ENCODE results near the gene ZSCAN25.
"Not testable (repeated sequence)": the region's sequence is repeated elsewhere in the genome, so short reads cannot be mapped to it uniquely, and the experiment has no call there.

Gene ZSCAN25

DNA sequence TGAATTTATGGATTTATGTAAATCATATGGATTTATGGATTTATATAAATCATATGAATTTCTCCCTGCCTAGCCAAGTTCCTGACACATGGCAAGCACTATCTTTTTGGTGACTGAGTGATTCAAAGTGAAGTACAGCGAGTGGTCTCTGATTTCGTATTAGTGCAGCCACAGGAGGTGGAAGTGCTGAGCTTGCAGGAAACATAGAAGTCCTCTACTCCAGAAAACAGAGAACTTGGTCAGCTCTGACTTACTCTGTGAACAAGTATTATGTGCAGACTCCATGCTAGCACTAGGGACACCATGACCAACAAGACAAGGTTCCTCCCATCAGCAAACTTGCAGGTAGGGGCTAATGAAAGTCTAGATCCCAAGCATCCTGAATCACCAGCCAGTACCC is 34.5 kb downstream of the ZSCAN25 start:
- DNase-seq, result no peak

DNA sequence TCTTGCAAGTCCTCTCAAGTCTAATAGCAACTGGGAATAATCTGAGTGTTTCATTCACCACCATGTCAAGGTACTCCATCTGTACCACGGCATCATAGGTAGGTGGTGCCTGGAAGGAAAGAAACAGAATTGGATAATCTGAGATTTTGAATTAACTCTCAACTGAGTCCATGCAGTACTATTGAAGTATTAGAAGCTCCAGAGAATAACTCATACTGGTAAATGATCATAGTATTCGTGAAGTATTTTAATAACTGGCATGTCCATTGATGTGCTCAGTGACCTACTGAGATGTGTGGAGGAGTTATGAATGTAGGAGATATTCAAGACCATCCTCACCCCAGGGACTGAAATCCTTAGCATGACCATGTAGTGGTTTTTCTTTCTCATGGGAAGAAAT is 35.9 kb downstream of the ZSCAN25 start:
- no peak for DNase-seq

DNA sequence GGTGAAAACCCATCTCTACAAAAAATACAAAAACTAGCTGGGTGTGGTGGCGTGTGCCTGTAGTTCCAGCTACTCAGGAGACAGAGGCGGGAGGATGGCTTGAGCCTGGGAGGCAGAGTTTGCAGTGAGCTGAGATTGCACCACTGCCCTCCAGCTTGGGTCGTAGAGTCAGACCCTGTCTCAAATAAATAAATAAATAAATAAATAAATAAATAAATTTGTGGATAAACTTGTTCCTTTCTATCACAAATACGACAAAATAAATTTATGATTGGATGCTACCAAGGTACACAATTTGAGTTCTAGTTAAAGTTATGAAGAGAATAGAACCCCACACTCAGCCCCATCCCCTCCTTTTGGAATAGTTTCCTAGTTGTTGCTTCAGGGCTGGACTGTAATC is 36.5 kb downstream of the ZSCAN25 start:
- not testable (repeated sequence) for DNase-seq

DNA sequence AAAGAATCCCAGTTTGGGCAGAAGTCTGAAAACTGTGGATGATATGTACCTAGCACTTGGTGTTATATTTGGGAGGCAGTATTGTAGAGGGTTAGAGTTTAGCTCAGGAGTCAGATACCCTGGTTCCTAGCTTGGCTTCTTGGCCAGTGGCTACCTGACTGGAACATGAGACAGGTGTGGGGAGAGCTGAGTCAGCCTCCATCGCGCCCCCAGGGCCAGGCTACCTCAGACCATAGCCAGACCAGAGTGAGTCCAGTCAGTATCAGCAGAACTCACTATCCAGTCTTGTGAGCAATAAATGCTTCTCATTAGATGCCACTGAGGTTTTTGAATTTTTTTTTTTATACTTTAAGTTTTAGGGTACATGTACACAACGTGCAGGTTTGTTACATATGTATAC is 37.0 kb downstream of the ZSCAN25 start:
- no peak for DNase-seq

DNA sequence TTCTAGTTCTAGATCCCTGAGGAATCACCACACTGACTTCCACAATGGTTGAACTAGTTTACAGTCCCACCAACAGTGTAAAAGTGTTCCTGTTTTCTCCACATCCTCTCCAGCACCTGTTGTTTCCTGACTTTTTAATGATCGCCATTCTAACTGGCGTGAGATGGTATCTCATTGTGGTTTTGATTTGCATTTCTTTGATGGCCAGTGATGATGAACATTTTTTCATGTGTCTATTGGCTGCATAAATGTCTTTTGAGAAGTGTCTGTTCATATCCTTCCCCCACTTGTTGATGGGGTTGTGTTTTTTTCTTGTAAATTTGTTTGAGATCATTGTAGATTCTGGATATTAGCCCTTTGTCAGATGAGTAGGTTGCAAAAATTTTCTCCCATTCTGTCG is 37.9 kb downstream of the ZSCAN25 start:
- DNase-seq, result not testable (repeated sequence)

DNA sequence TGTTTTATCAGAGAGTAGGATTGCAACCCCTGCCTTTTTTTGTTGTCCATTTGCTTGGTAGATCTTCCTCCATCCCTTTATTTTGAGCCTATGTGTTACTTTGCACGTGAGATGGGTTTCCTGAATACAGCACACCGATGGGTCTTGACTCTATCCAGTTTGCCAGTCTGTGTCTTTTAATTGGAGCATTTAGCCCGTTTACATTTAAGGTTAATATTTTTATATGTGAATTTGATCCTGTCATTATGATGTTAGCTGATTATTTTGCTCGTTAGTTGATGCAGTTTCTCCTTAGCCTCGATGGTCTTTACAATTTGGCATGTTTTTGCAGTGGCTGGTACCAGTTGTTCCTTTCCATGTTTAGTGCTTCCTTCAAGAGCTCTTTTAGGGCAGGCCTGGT is 41.1 kb downstream of the ZSCAN25 start:
- not testable (repeated sequence) for DNase-seq

DNA sequence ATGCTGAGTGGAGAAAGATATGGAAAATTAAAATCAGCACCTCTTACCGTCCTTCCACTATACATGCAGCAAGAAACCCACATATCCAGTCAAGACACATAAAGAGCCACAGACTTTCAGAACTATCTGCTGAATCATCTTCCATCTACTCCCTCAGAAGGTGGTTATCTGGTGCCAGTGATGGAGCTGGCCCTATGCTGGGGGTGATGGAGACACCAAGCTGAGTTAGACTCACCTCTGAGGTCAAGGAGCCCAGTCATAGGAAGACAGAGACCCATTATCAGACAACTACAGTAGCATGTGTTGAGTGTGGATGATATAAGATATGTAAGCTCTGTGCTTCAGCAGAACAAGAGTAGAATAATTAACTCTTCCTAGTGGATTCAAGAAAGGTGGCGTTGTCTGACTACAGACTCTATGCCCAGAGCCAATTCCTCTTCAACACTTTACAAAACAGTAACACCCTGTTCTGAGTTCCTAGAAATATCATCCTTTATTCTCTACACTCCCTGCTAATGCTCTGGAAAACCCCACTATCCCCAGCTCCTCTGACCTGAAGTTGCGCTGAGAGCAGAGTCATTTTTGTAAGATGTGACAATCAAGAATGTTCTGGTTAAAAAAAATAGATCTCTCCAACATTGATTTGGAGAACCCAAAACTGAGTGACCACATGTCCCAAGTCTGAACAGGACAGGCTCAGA is 48.7 kb downstream of the ZSCAN25 start:
- DNase-seq, result no peak

DNA sequence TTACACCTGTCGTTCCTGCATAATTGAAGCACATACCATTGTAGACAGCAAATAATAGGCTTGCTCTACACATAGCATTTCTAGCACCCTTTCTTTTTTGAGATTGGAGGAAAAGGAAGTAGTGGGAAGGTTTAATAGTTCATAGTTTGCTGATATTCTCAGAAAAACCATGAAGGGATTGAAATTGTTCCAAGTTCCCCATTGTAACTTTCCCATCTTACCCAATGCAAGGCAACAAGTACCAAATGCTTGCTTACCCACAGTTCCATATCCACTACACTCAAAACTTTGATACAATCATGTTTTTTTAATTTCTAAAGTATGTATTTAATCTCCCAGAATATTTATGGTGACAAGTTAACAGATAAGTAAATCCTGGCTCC is 49.3 kb downstream of the ZSCAN25 start:
- no peak for DNase-seq

DNA sequence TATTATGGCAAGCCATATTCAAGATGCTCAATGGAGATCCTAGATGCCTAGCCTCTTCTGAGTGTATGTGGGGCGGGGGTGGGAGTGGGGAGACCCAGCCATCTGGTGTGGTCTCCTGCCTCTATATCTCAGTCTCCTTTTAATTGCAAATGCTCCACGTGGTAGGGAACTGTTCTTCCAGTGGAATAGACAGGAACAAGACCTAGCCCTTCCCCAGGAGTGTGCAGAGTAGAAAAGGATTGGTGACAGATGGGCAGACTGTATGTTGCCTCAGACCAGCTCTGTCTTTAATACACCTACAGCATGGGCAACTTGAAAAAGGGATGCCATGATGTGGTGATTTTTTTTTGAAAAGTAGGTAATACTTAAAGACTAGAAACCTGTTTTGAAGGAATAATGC is 50.4 kb downstream of the ZSCAN25 start:
- DNase-seq, result no peak

DNA sequence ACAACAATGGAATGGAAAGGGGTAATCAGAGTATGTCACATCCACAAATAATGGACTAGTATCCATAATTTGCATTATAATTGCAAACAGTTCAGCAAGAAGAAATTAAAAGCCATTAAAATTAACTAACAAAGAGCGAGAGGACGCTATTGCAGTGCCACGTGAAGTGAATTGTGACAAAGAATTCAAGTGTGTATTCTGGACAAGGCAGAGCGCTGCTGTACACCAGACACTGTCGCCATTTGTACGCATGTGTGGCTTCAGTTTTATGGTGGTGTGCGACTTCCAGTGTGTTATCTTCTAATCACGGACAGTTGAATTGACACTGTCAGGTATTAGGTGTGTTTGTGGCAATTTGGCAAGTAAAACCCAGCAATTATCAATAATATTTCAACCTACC is 51.8 kb downstream of the ZSCAN25 start:
- DNase-seq, result no peak

DNA sequence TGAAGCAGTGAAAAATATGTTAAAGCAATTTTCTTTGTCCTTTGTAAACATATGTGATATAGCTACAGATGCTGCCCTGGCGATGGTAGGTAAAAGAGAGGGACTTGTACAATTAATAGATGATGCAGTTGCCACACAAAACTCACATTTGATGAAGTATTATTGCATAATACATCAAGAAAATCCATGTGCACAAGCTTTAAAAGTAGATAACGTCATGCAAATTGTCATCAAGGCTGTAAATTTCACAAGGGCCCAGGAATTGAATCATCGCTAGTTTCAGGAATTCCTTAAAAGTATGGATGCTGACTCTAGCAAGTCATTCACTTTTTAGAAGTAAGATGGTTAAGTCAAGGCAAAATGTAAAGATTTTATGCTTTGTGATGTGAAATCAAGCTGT is 53.0 kb downstream of the ZSCAN25 start:
- DNase-seq, result no peak

DNA sequence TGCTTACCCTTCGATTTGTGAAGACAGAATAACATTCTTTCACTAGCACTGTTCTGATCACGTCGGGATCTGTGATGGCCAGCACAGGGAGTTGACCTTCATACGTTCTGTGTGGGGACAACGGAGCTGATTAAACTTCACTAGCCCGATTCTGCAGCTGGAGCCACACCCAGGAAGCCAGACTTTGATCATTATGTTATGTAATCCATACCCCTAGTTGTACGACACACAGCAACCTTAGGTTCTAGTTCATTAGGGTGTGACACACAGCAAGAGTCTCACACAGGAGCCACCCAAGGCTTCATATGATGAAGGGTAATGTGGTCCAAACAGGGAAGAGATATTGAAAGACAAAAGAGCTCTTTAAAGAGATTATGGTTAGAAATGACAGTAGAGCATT is 55.8 kb downstream of the ZSCAN25 start:
- DNase-seq, result no peak

DNA sequence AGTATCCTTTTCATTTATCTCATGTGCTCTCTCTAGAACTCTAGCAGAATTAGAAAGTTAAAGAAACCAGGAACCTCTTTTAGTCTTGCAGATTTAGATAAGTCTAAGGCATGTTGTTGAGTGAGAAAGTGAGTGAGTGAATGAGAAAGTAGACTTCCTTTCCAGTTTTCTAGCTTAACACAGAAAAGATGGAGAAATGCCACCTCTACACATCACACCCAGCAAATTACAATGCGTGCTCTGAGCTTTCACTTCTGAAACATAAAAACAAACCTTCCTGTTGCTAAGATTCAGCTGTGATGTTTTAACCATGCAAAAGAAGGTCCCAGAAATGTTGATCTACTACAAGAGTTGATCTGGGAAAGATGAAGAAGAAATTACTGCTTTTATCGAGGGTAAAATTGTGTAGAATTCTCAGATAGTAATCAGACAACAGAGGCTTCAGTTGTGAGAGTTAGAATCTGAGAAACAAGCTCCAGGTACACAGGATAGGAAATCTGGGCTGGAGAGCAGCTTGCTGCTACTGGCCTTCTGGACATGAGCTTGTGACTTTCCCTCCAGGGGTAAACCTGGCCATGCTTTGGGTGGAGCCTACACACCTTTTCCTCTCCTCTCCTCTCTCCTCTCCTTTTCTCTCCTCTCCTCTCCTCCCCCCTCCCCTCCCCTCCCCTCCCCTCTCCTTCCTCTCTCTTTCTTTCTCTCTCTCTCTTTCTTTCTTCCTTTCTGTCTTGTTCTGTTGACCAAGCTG is 58.4 kb downstream of the ZSCAN25 start:
- no peak for DNase-seq

DNA sequence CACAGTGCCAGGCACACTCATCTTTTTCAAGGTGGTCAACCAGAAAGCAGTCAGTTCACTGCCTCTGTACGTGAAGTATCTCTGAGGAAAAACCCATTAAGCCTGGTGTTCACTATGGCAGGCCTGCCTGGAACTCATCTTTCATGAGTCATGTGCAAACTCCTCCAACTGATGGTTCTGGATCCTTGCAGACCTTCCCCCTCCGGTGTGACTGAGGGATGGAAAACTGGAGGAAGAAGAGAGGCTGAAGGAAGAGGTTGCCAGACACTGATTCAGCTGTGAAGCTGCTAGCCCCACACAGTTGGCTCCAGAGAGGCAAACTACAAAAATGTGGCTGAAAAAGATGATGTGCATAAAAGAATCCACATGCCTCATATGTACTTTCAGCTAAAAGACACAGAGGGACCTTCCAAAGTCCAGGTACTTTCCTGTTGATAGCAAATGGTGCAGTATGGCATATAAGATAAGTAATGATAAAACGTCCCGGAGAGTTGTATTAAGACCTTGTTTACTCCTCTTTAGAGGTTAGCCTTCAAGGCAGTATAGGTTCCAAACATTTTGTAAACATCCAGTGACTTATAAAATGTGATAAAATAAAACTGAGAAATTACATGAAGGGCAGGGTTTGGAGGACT is 60.4 kb downstream of the ZSCAN25 start:
- DNase-seq, result no peak

DNA sequence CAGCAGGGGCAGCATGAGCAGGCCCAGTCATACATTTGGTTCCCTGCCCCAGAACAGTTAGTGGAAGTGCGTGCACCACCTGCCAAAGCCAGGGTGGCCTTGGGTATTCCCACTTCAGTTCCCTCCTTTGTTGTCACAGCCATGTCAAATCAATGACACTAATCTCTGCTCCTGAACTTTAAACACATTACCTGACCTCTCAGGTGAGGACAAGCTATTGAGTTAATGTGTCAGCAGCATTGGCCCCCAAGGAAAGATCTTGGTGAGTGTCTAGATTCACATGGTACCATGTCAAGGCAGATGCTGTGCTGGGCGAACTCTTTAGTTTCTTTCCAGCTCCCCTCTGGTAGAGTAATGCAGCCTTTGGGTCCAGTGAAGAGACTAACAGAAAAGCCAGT is 60.9 kb downstream of the ZSCAN25 start:
- no peak for DNase-seq

DNA sequence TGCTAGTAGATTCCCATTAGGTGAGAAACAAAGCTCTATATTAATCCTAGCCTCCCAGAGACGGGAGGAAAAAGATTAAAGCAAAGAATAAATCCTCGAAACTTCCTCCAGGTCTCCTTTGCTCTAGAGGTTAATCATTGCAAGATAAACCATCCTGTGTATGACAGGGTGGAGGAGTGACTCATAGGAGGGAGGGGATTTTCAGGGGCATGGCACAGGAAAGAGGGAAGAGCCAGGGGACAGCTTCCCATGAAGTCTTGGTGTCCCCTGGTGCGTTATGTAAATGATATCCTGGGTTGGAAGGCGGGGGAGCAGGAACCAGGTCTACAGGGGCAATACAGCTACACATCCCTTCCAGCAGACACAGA is 62.3 kb downstream of the ZSCAN25 start:
- DNase-seq, result no peak

DNA sequence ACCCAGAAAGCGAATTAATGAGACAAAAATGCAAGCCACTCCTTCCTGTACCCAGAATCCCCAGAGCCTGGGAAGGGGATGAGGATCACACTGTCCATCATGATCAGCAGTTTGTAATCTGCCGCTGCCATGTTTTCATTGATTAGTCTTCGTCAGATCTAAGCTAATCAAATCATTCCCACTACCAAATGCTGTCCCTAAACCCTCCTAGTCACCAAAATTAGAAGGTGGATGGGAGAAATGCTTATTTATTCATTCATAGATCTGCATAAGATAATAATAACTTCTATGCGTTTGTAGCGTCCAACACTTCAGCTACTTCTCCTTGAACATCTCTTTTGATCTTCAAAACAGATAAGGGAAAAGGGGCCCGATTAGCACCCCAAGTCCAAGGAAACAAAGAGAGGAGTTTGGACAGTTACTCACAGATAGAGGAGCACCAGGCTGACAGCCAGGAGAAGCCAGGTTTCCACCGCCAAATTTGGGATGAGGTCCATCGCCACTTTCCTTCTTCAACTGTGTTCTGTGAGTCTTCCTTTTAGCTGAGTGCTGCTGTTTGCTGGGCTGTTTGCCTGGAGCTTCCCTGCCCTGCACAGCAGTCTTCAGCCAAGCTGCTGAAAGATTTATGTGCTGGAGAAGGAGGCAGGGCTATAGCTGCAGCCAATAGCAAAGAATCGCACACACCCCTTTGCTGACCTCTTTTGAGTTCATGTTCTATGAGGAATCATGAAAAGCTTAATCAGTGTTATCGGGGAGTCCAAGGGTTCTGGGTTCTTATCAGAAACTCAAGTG is 62.9 kb downstream of the ZSCAN25 start, which contains the start of gene CYP3A5:
CYP3A5 (minus strand) TSS at position 597 of the 792 bp plus-strand sequence; CDS start at position 497, 100 bp downstream.
- no peak for DNase-seq
